Karpas-422 (cell line): ENCODE measurements around the gene CNTROB. TPM values are rescaled to one million over a fixed set of nuclear protein-coding genes. Genes with fewer than 3 reads are reported as not detected.
"Not testable (repeated sequence)": the region's sequence is repeated elsewhere in the genome, so short reads cannot be mapped to it uniquely, and the experiment has no call there.

Source experiments
- DNase-seq: peaks from one replicate; pipeline ENCODE4 v3.0.0-alpha.2; 2015
- H2AFZ ChIP-seq: fragments of 200-600 bp; sonication (generic); 2 replicates; pipeline ENCODE4 v1.6.1; 2014; ENCODE audit warnings: antibody characterized with exemption, low read length, mixed read lengths
- H3K27ac ChIP-seq: fragments of 200-600 bp; sonication (generic); 2 replicates; pipeline ENCODE4 v1.5.1; 2014; ENCODE audit warnings: mild to moderate bottlenecking, low read length, moderate library complexity
- H3K27me3 ChIP-seq: fragments of 200-600 bp; sonication (generic); 2 replicates; pipeline ENCODE4 v1.6.1; 2014; ENCODE audit warnings: low read length, mixed read lengths
- H3K36me3 ChIP-seq: fragments of 200-600 bp; sonication (generic); 2 replicates; pipeline ENCODE4 v1.6.1; 2014; ENCODE audit warnings: low read length, mixed read lengths; ENCODE audit not compliant: insufficient read depth
- H3K4me1 ChIP-seq: fragments of 200-600 bp; sonication (generic); 2 replicates; pipeline ENCODE4 v1.6.1; 2014; ENCODE audit warnings: mild to moderate bottlenecking, low read length, mixed read lengths
- H3K4me2 ChIP-seq: fragments of 200-600 bp; sonication (generic); 2 replicates; pipeline ENCODE4 v1.6.1; 2014; ENCODE audit warnings: low read length, low read depth, mild to moderate bottlenecking; ENCODE audit not compliant: poor library complexity, severe bottlenecking
- H3K4me3 ChIP-seq: fragments of 200-600 bp; sonication (generic); 2 replicates; pipeline ENCODE4 v1.5.1; 2014; ENCODE audit warnings: mild to moderate bottlenecking, antibody characterized with exemption, low read length, mixed read lengths
- H3K79me2 ChIP-seq: fragments of 200-600 bp; sonication (generic); 2 replicates; pipeline ENCODE4 v1.6.1; 2014; ENCODE audit warnings: mild to moderate bottlenecking, low read length, mixed read lengths
- H3K9ac ChIP-seq: fragments of 200-600 bp; sonication (generic); 2 replicates; pipeline ENCODE4 v1.6.0; 2014; ENCODE audit warnings: low read length
- H3K9me2 ChIP-seq: fragments of 200-600 bp; sonication (generic), shearing (Covaris generic); replicated peaks from 2 replicates; pipeline ENCODE4 v1.6.0; 2014; ENCODE audit warnings: mild to moderate bottlenecking, low read length, moderate library complexity; ENCODE audit not compliant: insufficient read depth
- H3K9me3 ChIP-seq: fragments of 300-700, 200-600 bp; sonication (generic); 2 replicates; pipeline ENCODE4 v1.6.1; 2014; ENCODE audit warnings: low read length, mixed read lengths
- H4K20me1 ChIP-seq: fragments of 200-600 bp; sonication (generic); 2 replicates; pipeline ENCODE4 v1.6.1; 2014; ENCODE audit warnings: mild to moderate bottlenecking, antibody characterized with exemption, low read length, low read depth; ENCODE audit not compliant: insufficient read depth
- total RNA-seq: library from RNA; depleted of rRNA; stranded (reverse); fragments of >200 nt; shearing (Covaris generic); gene quantifications from 2 replicates; pipeline ENCODE4 v1.2.3, GENCODE V29; 2014; ENCODE audit warnings: low replicate concordance

CNTROB gene
- total RNA-seq, 1 experiment from 2014 or later: 14.6 TPM

GRCh38 chr17:7943291-7943690, 11.3 kb downstream of the CNTROB start:
- DNase-seq: no peak
- Histone ChIP-seq H3K79me2 (no peaks in the 10 kb centered on the region), H3K27me3 (no peaks in the 10 kb centered on the region), H3K9me3 (no peaks in the 10 kb centered on the region), H3K4me3 (no peak overlapping the region), H2AFZ (no peak overlapping the region), H3K9ac (no peak overlapping the region), H3K36me3 (peaks cover 35% of the 10 kb centered on the region), H3K9me2 (no peaks in the 10 kb centered on the region), H3K4me1 (no peaks in the 10 kb centered on the region), H3K4me2 (no peak overlapping the region), H3K27ac (no peak overlapping the region), H4K20me1 (no peaks in the 10 kb centered on the region)

- Histone ChIP-seq H3K79me2 (no peaks in the 10 kb centered on the region), H3K9me2 (no peaks in the 10 kb centered on the region), H3K27me3 (no peaks in the 10 kb centered on the region), H3K9ac (no peak overlapping the region), H3K4me3 (no peak overlapping the region), H3K4me2 (no peak overlapping the region), H4K20me1 (no peaks in the 10 kb centered on the region), H3K9me3 (no peaks in the 10 kb centered on the region), H2AFZ (no peak overlapping the region), H3K36me3 (peaks cover 39% of the 10 kb centered on the region), H3K27ac (no peak overlapping the region), H3K4me1 (no peaks in the 10 kb centered on the region)
- DNase-seq: no peak
Measured at GRCh38 chr17:7944326-7944725, 12.3 kb downstream of the CNTROB start.

GRCh38 chr17:7945651-7946050, 13.6 kb downstream of the CNTROB start:
- no peak overlapping the region for H3K4me2 ChIP-seq
- H3K27me3 ChIP-seq: no peaks in the 10 kb centered on the region
- H3K27ac ChIP-seq: no peak overlapping the region
- H3K9me2 ChIP-seq: no peaks in the 10 kb centered on the region
- H3K4me3 ChIP-seq: no peak overlapping the region
- no peaks in the 10 kb centered on the region for H3K79me2 ChIP-seq
- no peaks in the 10 kb centered on the region for H3K9me3 ChIP-seq
- no peak overlapping the region for H3K9ac ChIP-seq
- H3K4me1 ChIP-seq: no peaks in the 10 kb centered on the region
- H2AFZ ChIP-seq: no peak overlapping the region
- no peak for DNase-seq
- no peaks in the 10 kb centered on the region for H4K20me1 ChIP-seq
- H3K36me3 ChIP-seq: peaks cover 42% of the 10 kb centered on the region

- H3K4me1 ChIP-seq: no peaks in the 10 kb centered on the region
- DNase-seq: no peak
- no peaks in the 10 kb centered on the region for H3K27me3 ChIP-seq
- H4K20me1 ChIP-seq: no peaks in the 10 kb centered on the region
- H2AFZ ChIP-seq: no peak overlapping the region
- H3K9me2 ChIP-seq: no peaks in the 10 kb centered on the region
- H3K4me3 ChIP-seq: no peak overlapping the region
- no peak overlapping the region for H3K27ac ChIP-seq
- no peak overlapping the region for H3K9ac ChIP-seq
- H3K36me3 ChIP-seq: peaks cover 38% of the 10 kb centered on the region
- no peaks in the 10 kb centered on the region for H3K79me2 ChIP-seq
- H3K9me3 ChIP-seq: no peaks in the 10 kb centered on the region
- no peak overlapping the region for H3K4me2 ChIP-seq
Measured at GRCh38 chr17:7946441-7946840, 14.4 kb downstream of the CNTROB start.

- Histone ChIP-seq H3K27ac (no peak overlapping the region), H4K20me1 (no peaks in the 10 kb centered on the region), H3K9me3 (no peaks in the 10 kb centered on the region), H3K9ac (no peak overlapping the region), H3K36me3 (peaks cover 38% of the 10 kb centered on the region), H3K4me1 (no peaks in the 10 kb centered on the region), H3K9me2 (no peaks in the 10 kb centered on the region), H3K4me3 (no peak overlapping the region), H2AFZ (no peak overlapping the region), H3K27me3 (no peaks in the 10 kb centered on the region), H3K4me2 (no peak overlapping the region), H3K79me2 (no peaks in the 10 kb centered on the region)
- no peak for DNase-seq
Measured at GRCh38 chr17:7947651-7948050, 15.6 kb downstream of the CNTROB start.

GRCh38 chr17:7950578-7950977, 18.6 kb downstream of the CNTROB start:
- DNase-seq: no peak
- no peak overlapping the region for H3K4me2 ChIP-seq
- H3K9me2 ChIP-seq: no peaks in the 10 kb centered on the region
- H3K9ac ChIP-seq: no peak overlapping the region
- peaks cover 27% of the 10 kb centered on the region for H3K36me3 ChIP-seq
- H4K20me1 ChIP-seq: no peaks in the 10 kb centered on the region
- H3K79me2 ChIP-seq: no peaks in the 10 kb centered on the region
- no peaks in the 10 kb centered on the region for H3K27me3 ChIP-seq
- H3K9me3 ChIP-seq: no peaks in the 10 kb centered on the region
- H2AFZ ChIP-seq: no peak overlapping the region
- no peaks in the 10 kb centered on the region for H3K4me1 ChIP-seq
- H3K4me3 ChIP-seq: no peak overlapping the region
- no peak overlapping the region for H3K27ac ChIP-seq

GRCh38 chr17:7951143-7951792, 19.3 kb downstream of the CNTROB start:
- Histone ChIP-seq H3K9ac (no peak overlapping the region), H3K27ac (no peak overlapping the region), H3K9me3 (no peaks in the 10 kb centered on the region), H3K4me2 (no peak overlapping the region), H3K36me3 (peaks cover 22% of the 10 kb centered on the region), H2AFZ (no peak overlapping the region), H3K79me2 (no peaks in the 10 kb centered on the region), H3K4me1 (no peaks in the 10 kb centered on the region), H3K4me3 (no peak overlapping the region), H3K27me3 (no peaks in the 10 kb centered on the region), H4K20me1 (no peaks in the 10 kb centered on the region), H3K9me2 (no peaks in the 10 kb centered on the region)
- no peak for DNase-seq

- not testable (repeated sequence) for H3K79me2 ChIP-seq, H3K27me3 ChIP-seq, H3K27ac ChIP-seq, H3K9me3 ChIP-seq, H3K4me2 ChIP-seq, H3K4me3 ChIP-seq, H4K20me1 ChIP-seq, DNase-seq, H2AFZ ChIP-seq, H3K4me1 ChIP-seq, H3K9me2 ChIP-seq, H3K9ac ChIP-seq
- peaks cover 14% of the 10 kb centered on the region for H3K36me3 ChIP-seq
Measured at GRCh38 chr17:7953266-7953665, 21.3 kb downstream of the CNTROB start.
